ENCODE results near the gene CDR2.
A peak's percentile ranks its signal among the peaks of the same experiment; 100 is the strongest.
"Not testable (repeated sequence)": the region's sequence is repeated elsewhere in the genome, so short reads cannot be mapped to it uniquely, and the experiment has no call there.

Gene CDR2

GRCh38 chr16:22322741-22323140 is 51.7 kb downstream of the CDR2 start:
- DNase-seq = no peak

GRCh38 chr16:22322021-22322471 is 52.4 kb downstream of the CDR2 start:
- no peak for DNase-seq

- peak; percentile 77 for DNase-seq
These were observed 52.9 kb downstream of the CDR2 start for GRCh38 chr16:22321340-22322001.

- no peak for DNase-seq
These were observed 53.7 kb downstream of the CDR2 start for GRCh38 chr16:22320572-22321339.

- peak; percentile 65 for DNase-seq
These were observed 55.6 kb downstream of the CDR2 start for GRCh38 chr16:22318690-22319358.

- no peak for DNase-seq
These were observed 56.8 kb downstream of the CDR2 start for GRCh38 chr16:22317625-22318024.

- no peak for DNase-seq
These were observed 57.4 kb downstream of the CDR2 start for GRCh38 chr16:22317001-22317530.

GRCh38 chr16:22316411-22316811 is 58.0 kb downstream of the CDR2 start:
- DNase-seq = no peak

GRCh38 chr16:22315979-22316378 is 58.4 kb downstream of the CDR2 start:
- DNase-seq = no peak

GRCh38 chr16:22314661-22315626 is 59.5 kb downstream of the CDR2 start:
- no peak for DNase-seq

GRCh38 chr16:22313876-22314470 is 60.4 kb downstream of the CDR2 start:
- no peak for DNase-seq

- no peak for DNase-seq
These were observed 61.3 kb downstream of the CDR2 start for GRCh38 chr16:22312897-22313781.

- no peak for DNase-seq
These were observed 62.9 kb downstream of the CDR2 start for GRCh38 chr16:22311520-22311919.

GRCh38 chr16:22308824-22309520 is 65.4 kb downstream of the CDR2 start:
- no peak for DNase-seq

GRCh38 chr16:22307838-22308237 is 66.6 kb downstream of the CDR2 start:
- DNase-seq = no peak

- DNase-seq = no peak
These were observed 67.6 kb downstream of the CDR2 start for GRCh38 chr16:22306788-22307187.

GRCh38 chr16:22304411-22304810 is 70.0 kb downstream of the CDR2 start:
- DNase-seq = no peak

- no peak for DNase-seq
These were observed 71.5 kb downstream of the CDR2 start for GRCh38 chr16:22302776-22303363.

- not testable (repeated sequence) for DNase-seq
These were observed 73.0 kb downstream of the CDR2 start for GRCh38 chr16:22301423-22301822.
